GM19193 (cell line): Measurements from ENCODE around the gene FAM81A.

Source experiments
- POLR2A ChIP-seq: IDR thresholded peaks from 4 replicates; pipeline ENCODE4 v1.6.1; 2011; ENCODE audit not compliant: insufficient read depth, insufficient read length; ENCODE audit errors: extremely low read depth

Gene FAM81A

GRCh38 chr15:59523702-59524101 lies 85.7 kb downstream of the FAM81A start:
- no peak for TF ChIP-seq POLR2A

- no peak for TF ChIP-seq POLR2A
Measured at GRCh38 chr15:59524331-59524731, 86.3 kb downstream of the FAM81A start.

GRCh38 chr15:59528429-59528828 lies 90.4 kb downstream of the FAM81A start:
- TF ChIP-seq POLR2A = no peak

GRCh38 chr15:59528961-59529402 lies 91.0 kb downstream of the FAM81A start:
- TF ChIP-seq POLR2A = no peak

- TF ChIP-seq POLR2A = no peak
Measured at GRCh38 chr15:59531066-59531675, 93.2 kb downstream of the FAM81A start.

GRCh38 chr15:59532770-59533379 lies 94.9 kb downstream of the FAM81A start:
- TF ChIP-seq POLR2A = no peak

GRCh38 chr15:59536553-59536952 lies 98.6 kb downstream of the FAM81A start:
- TF ChIP-seq POLR2A = no peak

- TF ChIP-seq POLR2A = no peak
Measured at GRCh38 chr15:59537403-59537802, 99.4 kb downstream of the FAM81A start.

- no peak for TF ChIP-seq POLR2A
Measured at GRCh38 chr15:59538494-59538893, 100.5 kb downstream of the FAM81A start.

- no peak for TF ChIP-seq POLR2A
Measured at GRCh38 chr15:59539799-59540198, 101.8 kb downstream of the FAM81A start.

- TF ChIP-seq POLR2A = no peak
Measured at GRCh38 chr15:59540654-59541053, 102.7 kb downstream of the FAM81A start.

- TF ChIP-seq POLR2A = no peak
Measured at GRCh38 chr15:59541750-59542149, 103.8 kb downstream of the FAM81A start.

GRCh38 chr15:59543721-59544547 lies 105.9 kb downstream of the FAM81A start:
- TF ChIP-seq POLR2A = no peak

- no peak for TF ChIP-seq POLR2A
Measured at GRCh38 chr15:59545573-59545972, 107.6 kb downstream of the FAM81A start.

- no peak for TF ChIP-seq POLR2A
Measured at GRCh38 chr15:59548501-59549226, 110.7 kb downstream of the FAM81A start.
